ENCODE measurements around the gene PSMG2.

PSMG2 gene

GRCh38 chr18:12694032-12694431 lies 8.8 kb upstream of the PSMG2 start:
- H4K20me1 ChIP-seq (ENCODE audit: control insufficient read depth, insufficient read depth, low read depth, low read length): no peaks in the 10 kb centered on the region
- no peak overlapping the region for H3K4me2 ChIP-seq (ENCODE audit: low read length)
- peaks cover 5% of the 10 kb centered on the region; the same call in 1 of the 2 replicates for H3F3A ChIP-seq (ENCODE audit: control insufficient read depth, insufficient read depth)
- H3K4me3 ChIP-seq (ENCODE audit: low read length): no peak overlapping the region
- H3K27me3 ChIP-seq (ENCODE audit: control insufficient read depth, low read length): no peaks in the 10 kb centered on the region
- no peak overlapping the region for H3K27ac ChIP-seq (ENCODE audit: low read depth, low read length)
- H3K36me3 ChIP-seq (ENCODE audit: control insufficient read depth, low read length): peaks cover 40% of the 10 kb centered on the region
- H3K4me1 ChIP-seq (ENCODE audit: control insufficient read depth, low read length): peaks cover 5% of the 10 kb centered on the region
- no peaks in the 10 kb centered on the region for H3K9me3 ChIP-seq (ENCODE audit: control insufficient read depth, insufficient read depth, low read length)
- H3K9me2 ChIP-seq (replicated peaks; ENCODE audit: control insufficient read depth, low read length): no peaks in the 10 kb centered on the region
- no peaks in the 10 kb centered on the region for H3K79me2 ChIP-seq (ENCODE audit: control insufficient read depth, low read length)
- no peak for TF ChIP-seq EZH2phosphoT487 (IDR thresholded peaks at IDR 0.05; ENCODE audit: borderline replicate concordance, low read length)

- Histone ChIP-seq H3K27ac (ENCODE audit: low read depth, low read length) (no peak overlapping the region), H3K4me3 (ENCODE audit: low read length) (no peak overlapping the region), H3K4me1 (ENCODE audit: control insufficient read depth, low read length) (peaks cover 26% of the 10 kb centered on the region), H3K9me2 (replicated peaks; ENCODE audit: control insufficient read depth, low read length) (no peaks in the 10 kb centered on the region), H3F3A (ENCODE audit: control insufficient read depth, insufficient read depth) (no peaks in the 10 kb centered on the region), H4K20me1 (ENCODE audit: control insufficient read depth, insufficient read depth, low read depth, low read length) (peaks cover 9% of the 10 kb centered on the region), H3K4me2 (ENCODE audit: low read length) (no peak overlapping the region), H3K27me3 (ENCODE audit: control insufficient read depth, low read length) (no peaks in the 10 kb centered on the region), H3K9me3 (ENCODE audit: control insufficient read depth, insufficient read depth, low read length) (no peaks in the 10 kb centered on the region), H3K79me2 (ENCODE audit: control insufficient read depth, low read length) (peaks cover 50% of the 10 kb centered on the region), H3K36me3 (ENCODE audit: control insufficient read depth, low read length) (peaks cover 63% of the 10 kb centered on the region)
- TF ChIP-seq EZH2phosphoT487 (IDR thresholded peaks at IDR 0.05; ENCODE audit: borderline replicate concordance, low read length) (no peak), CTCF (IDR thresholded peaks at IDR 0.05; ENCODE audit: low read depth, low read length, poor library complexity, severe bottlenecking) (no peak)
Observed at GRCh38 chr18:12699747-12700146, 3.1 kb upstream of the PSMG2 start.

GRCh38 chr18:12701161-12701560 lies 1.7 kb upstream of the PSMG2 start:
- Histone ChIP-seq H3F3A (ENCODE audit: control insufficient read depth, insufficient read depth) (no peaks in the 10 kb centered on the region), H4K20me1 (ENCODE audit: control insufficient read depth, insufficient read depth, low read depth, low read length) (peaks cover 9% of the 10 kb centered on the region), H3K27me3 (ENCODE audit: control insufficient read depth, low read length) (no peaks in the 10 kb centered on the region), H3K4me3 (ENCODE audit: low read length) (peak overlapping the region; percentile 92), H3K9me3 (ENCODE audit: control insufficient read depth, insufficient read depth, low read length) (no peaks in the 10 kb centered on the region), H3K27ac (ENCODE audit: low read depth, low read length) (no peak overlapping the region), H3K9me2 (replicated peaks; ENCODE audit: control insufficient read depth, low read length) (no peaks in the 10 kb centered on the region), H3K4me1 (ENCODE audit: control insufficient read depth, low read length) (peaks cover 28% of the 10 kb centered on the region), H3K36me3 (ENCODE audit: control insufficient read depth, low read length) (peaks cover 73% of the 10 kb centered on the region), H3K4me2 (ENCODE audit: low read length) (peak overlapping the region; percentile 96), H3K79me2 (ENCODE audit: control insufficient read depth, low read length) (peaks cover 64% of the 10 kb centered on the region)
- TF ChIP-seq CTCF (IDR thresholded peaks at IDR 0.05; ENCODE audit: low read depth, low read length, poor library complexity, severe bottlenecking) (no peak), EZH2phosphoT487 (IDR thresholded peaks at IDR 0.05; ENCODE audit: borderline replicate concordance, low read length) (no peak)

GRCh38 chr18:12703096-12703567 lies 290 bp downstream of the PSMG2 start:
- Histone ChIP-seq H3K79me2 (ENCODE audit: control insufficient read depth, low read length) (peaks cover 84% of the 10 kb centered on the region), H3K4me3 (ENCODE audit: low read length) (peak overlapping the region; percentile 92), H3K4me2 (ENCODE audit: low read length) (peak overlapping the region; percentile 96), H3K27me3 (ENCODE audit: control insufficient read depth, low read length) (no peaks in the 10 kb centered on the region), H3K36me3 (ENCODE audit: control insufficient read depth, low read length) (peaks cover 77% of the 10 kb centered on the region), H4K20me1 (ENCODE audit: control insufficient read depth, insufficient read depth, low read depth, low read length) (peaks cover 9% of the 10 kb centered on the region), H3K9me3 (ENCODE audit: control insufficient read depth, insufficient read depth, low read length) (no peaks in the 10 kb centered on the region), H3F3A (ENCODE audit: control insufficient read depth, insufficient read depth) (no peaks in the 10 kb centered on the region), H3K4me1 (ENCODE audit: control insufficient read depth, low read length) (peaks cover 28% of the 10 kb centered on the region), H3K9me2 (replicated peaks; ENCODE audit: control insufficient read depth, low read length) (no peaks in the 10 kb centered on the region), H3K27ac (ENCODE audit: low read depth, low read length) (peak overlapping the region; percentile 79)
- no peak for TF ChIP-seq CTCF (IDR thresholded peaks at IDR 0.05; ENCODE audit: low read depth, low read length, poor library complexity, severe bottlenecking)
- no peak for TF ChIP-seq EZH2phosphoT487 (IDR thresholded peaks at IDR 0.05; ENCODE audit: borderline replicate concordance, low read length)

Measured in DOHH2 (cell line).